HG02973 (cell line): ENCODE measurements around the gene ANKRD55.
"Not testable (repeated sequence)": the region's sequence is repeated elsewhere in the genome, so short reads cannot be mapped to it uniquely, and the experiment has no call there.

Experiments
- ATAC-seq: cut with Tn5 transposase; IDR thresholded peaks from one replicate; pipeline ENCODE4 v1.9.1; 2021; ENCODE audit warnings: moderate library complexity; ENCODE audit not compliant: unreplicated experiment

ANKRD55 gene

GRCh38 chr5:56253924-56254323 is 20.8 kb upstream of the ANKRD55 start:
- no peak for ATAC-seq

- ATAC-seq, result no peak
These were observed 20.0 kb upstream of the ANKRD55 start for GRCh38 chr5:56253126-56253525.

GRCh38 chr5:56251918-56252553 is 18.9 kb upstream of the ANKRD55 start:
- ATAC-seq, result no peak

- no peak for ATAC-seq
These were observed 18.3 kb upstream of the ANKRD55 start for GRCh38 chr5:56251440-56251839.

- no peak for ATAC-seq
These were observed 16.9 kb upstream of the ANKRD55 start for GRCh38 chr5:56250011-56250410.

- ATAC-seq, result not testable (repeated sequence)
These were observed 16.0 kb upstream of the ANKRD55 start for GRCh38 chr5:56249085-56249484.

- no peak for ATAC-seq
These were observed 14.5 kb upstream of the ANKRD55 start for GRCh38 chr5:56247592-56247991.

GRCh38 chr5:56246769-56247168 is 13.6 kb upstream of the ANKRD55 start:
- no peak for ATAC-seq

- no peak for ATAC-seq
These were observed 12.4 kb upstream of the ANKRD55 start for GRCh38 chr5:56245481-56245880.

GRCh38 chr5:56244627-56245026 is 11.5 kb upstream of the ANKRD55 start:
- ATAC-seq, result no peak

- not testable (repeated sequence) for ATAC-seq
These were observed 9.1 kb upstream of the ANKRD55 start for GRCh38 chr5:56242271-56242670.

- no peak for ATAC-seq
These were observed 592 bp downstream of the ANKRD55 start for GRCh38 chr5:56232538-56232937.

GRCh38 chr5:56230576-56230975 is 2.6 kb downstream of the ANKRD55 start:
- ATAC-seq, result no peak

- ATAC-seq, result no peak
These were observed 4.0 kb downstream of the ANKRD55 start for GRCh38 chr5:56229111-56229510.

- no peak for ATAC-seq
These were observed 4.5 kb downstream of the ANKRD55 start for GRCh38 chr5:56228631-56229030.

GRCh38 chr5:56227691-56228090 is 5.4 kb downstream of the ANKRD55 start:
- ATAC-seq, result no peak

GRCh38 chr5:56223298-56223697 is 9.8 kb downstream of the ANKRD55 start:
- ATAC-seq, result not testable (repeated sequence)

- not testable (repeated sequence) for ATAC-seq
These were observed 11.5 kb downstream of the ANKRD55 start for GRCh38 chr5:56221601-56222000.

- no peak for ATAC-seq
These were observed 17.9 kb downstream of the ANKRD55 start for GRCh38 chr5:56215019-56215830.

GRCh38 chr5:56213886-56214535 is 19.1 kb downstream of the ANKRD55 start:
- not testable (repeated sequence) for ATAC-seq

- no peak for ATAC-seq
These were observed 20.8 kb downstream of the ANKRD55 start for GRCh38 chr5:56212130-56212879.
